Stimulated activated CD8-positive, alpha-beta memory T cell treated with anti-CD3 and anti-CD28 coated beads, Interleukin-12 subunit alpha, Interleukin-12 subunit beta, amount 100 ng/mL, for 24 hours (primary cell): ENCODE results near the gene ZNF550.
A peak's percentile ranks its signal among the peaks of the same experiment; 100 is the strongest.

Experiments
- DNase-seq: peaks from one replicate; pipeline ENCODE4 v3.0.0-alpha.2; 2020; ENCODE audit errors: extremely low read depth

The ZNF550 gene

DNA sequence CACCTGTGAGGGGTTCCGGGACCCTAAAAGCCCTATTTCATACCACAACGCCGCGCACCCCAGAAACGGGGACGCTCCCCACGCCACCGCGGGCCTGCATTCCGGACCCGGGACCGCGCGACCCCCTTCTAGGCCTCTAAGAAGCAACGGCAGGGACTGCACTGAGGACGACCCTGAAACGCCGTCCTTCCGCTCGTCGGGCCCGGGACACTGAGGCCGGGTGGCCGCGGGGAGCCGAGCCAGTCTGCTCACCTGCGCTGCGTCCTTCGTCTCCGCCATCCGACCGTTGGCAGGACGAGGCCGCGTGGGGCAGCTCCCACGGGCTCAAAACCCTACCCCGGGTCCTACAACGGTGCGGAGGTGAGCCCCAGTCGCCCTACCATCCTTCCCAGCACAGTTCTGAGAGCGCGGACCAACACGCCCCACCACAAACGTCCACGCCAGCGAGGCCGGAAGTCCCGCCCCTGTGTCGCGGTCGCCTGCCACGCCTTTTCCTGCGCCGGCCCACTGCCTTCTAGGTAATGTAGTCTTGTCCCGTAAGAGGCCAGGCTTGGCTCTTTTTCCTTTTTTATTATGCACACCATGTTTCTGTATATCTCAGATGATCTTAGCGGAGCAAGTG is at the start of gene ZNF550:
Gene ZNF550 (minus strand): TSS at position 460 of the 622 bp plus-strand sequence. CDS start 181 bp downstream, at position 279.
- peak; percentile 70 for DNase-seq

DNA sequence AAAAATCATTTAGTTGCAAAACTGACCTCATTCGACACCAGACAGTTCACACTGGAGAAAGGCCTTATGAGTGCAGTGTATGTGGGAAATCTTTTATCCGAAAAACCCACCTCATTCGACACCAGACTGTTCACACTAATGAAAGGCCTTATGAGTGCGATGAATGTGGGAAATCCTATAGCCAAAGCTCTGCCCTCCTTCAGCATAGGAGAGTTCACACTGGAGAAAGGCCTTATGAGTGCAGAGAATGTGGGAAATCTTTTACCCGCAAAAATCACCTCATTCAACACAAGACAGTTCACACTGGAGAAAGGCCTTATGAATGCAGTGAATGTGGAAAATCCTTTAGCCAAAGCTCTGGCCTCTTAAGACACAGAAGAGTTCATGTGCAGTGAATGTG is 47.3 kb upstream of the ZNF550 start:
- no peak for DNase-seq

DNA sequence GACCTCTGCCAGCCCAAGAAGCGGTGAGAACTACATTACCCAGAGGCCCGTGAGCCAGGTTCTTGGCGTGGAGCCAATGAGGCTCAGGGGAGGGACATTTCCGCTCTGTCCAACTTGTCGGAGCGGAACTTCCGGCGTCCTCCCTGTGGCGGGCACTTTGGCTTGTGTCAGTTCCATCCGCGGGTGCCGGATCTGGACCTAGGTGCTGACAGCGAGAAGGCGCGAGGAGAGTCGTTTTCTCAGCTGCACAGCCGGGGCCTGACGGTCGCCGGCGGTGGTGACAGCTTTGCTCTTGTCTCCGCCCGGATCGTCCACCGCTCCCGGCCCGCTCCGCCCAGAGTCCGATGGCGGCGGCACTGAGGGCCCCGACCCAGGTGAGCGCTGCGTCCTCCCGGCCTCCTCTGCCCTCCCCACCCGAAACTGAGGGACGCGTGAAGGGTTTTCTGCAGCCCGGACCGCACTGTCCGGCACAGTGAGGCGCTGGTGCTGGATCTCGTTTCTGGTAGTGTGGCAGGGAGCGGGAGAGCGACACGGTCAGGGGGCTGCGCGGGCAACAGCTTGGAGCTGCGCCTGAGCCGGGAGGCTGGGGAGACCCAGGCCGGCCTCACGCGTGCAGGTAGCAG is 40.2 kb upstream of the ZNF550 start, which contains the start of gene ZNF530:
Gene ZNF530 (plus strand): TSS at position 125 of the 623 bp plus-strand sequence. CDS start 4,461 bp downstream, outside the sequence.
- DNase-seq = peak; percentile 74

DNA sequence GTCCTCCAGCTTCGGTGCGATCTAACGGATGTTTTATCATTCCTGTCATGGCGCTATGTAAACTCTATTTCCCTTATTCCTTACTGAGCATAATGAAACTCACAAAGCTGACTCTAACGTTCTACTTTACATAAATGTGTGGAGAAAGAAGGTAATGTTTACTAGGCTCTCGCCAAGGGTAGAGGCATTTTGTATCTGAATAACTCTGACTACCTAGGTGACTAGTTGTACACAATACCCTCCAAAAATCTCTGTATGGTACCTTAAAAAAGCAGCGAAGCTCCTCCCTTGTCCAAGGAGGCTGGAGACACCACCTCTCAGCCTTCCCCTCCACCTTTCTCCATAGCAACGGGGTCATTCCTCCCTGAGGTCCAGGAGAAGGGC is 39.7 kb upstream of the ZNF550 start:
- no peak for DNase-seq

DNA sequence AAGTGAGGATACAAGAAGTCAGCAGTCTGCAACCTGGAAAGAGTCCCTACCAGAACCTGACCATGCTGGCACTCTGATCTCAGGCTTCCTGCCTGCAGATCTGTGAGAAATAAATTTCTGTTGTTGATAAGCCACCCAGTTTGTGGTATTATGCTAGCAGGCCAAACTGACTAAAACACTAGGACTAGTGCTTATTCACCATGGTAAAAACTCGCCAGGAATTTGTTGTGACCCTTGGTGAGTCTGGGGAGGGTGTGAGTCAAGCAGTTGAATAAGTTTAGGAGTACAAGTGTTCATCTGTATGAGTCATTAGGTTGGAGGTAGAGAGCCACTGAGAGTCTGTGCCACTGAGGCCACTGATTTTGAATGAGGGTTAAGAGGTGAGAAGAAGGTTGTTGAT is 27.9 kb upstream of the ZNF550 start:
- no peak for DNase-seq

DNA sequence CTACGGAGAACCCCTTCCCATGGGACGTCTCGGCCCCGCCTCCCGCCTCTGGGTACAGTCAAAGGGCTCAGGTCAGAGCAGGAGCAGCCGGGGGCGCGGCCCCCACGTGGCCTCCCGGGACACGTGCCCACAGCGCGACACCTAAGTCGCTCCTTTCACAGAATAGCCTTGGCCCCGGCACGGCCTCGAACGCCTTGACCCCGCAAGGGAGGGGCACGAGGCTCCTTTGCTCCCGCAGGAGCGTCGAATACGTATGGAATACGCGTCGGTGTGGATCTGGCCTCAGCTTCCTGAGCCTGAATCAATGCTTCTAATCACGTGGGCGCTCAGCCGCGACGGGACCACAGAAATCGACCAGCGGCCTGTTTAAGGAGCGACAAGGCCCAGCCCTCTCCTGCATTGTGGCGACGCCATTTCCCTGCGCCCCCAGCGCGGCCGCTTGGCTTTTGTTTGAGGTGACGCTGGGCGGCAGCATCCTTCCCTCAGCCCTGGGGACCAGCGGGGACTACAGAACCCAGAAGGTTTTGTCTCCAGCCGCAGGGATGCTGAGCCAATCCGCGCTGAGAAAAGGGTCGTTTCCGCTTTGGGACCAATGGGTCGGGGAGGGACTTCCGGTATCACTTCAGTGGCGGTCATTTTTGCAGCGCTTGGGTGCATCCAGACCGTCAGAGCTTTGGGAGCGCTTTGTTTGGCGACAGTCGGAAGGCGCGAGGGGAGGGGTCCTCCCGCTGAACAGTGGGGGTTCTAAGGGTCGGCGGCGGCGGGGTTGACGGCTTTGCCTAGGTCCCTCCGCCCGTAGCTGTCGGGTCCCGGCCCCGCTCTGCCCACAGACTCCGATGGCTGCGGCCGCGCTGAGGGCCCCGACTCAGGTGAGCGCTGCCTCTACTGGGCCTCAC is 24.1 kb upstream of the ZNF550 start, which contains the start of gene ZIK1:
Gene ZIK1 (plus strand): TSS at position 625 of the 896 bp plus-strand sequence. CDS start 212 bp downstream, at position 837.
- DNase-seq = peak; percentile 70

DNA sequence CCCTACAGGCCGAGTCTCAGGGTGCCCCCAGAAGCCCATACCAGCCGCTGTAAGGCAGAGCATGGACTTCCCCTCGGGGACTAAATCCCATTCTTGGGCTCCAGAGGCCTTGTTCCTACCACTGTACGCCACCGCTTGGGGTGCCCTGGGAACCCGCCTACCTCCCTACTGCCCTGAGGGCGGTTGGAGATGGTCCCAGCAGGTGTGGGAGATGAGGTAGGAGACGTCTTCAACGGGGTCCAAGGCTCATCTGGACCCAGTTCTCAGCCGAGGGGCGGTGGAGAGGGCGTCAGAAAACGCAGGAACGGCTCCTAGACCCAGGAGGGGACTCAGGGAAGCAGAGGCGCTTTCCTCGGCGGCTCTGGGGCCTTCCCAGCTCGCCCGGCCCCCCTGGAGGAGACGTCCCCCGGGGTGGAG is 23.4 kb upstream of the ZNF550 start:
- no peak for DNase-seq

DNA sequence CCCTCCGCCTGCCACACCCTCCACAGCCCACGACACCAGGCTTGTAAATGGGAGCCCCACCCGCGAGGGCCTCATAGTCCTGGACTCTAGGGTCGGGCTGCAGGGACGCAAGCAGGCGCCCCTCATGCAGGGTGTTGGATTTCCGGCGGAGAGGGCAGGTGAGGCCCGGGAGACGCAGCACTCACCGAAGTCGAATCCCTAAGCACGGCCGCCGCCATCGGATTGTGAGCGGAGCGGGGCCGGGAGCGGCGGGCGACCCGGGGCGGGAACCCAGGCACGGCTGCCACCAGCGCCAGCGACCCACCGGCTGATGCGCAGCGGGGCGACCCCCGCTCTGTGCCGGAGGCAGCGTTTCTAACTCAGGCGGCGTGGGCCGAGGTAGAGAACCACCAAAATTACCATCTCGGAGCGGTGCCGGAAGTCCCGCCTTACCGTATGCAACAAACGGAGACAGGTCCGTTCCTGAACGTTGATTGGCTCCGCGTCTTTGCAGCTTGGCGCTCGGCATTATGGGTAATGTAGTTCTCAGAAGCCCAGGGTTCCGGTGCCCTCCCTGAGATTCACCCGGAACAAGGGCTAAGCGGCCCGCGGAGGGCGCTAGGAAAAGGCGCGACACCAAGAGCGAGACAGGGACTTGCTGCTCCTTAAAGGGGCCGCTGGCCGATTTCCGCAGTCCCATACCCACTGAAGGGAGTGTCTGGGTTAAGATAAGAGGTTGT is 19.0 kb upstream of the ZNF550 start, which contains the start of gene ZNF416:
Gene ZNF416 (minus strand): TSS at position 425 of the 719 bp plus-strand sequence. CDS start 207 bp downstream, at position 218.
- peak; percentile 88 for DNase-seq

DNA sequence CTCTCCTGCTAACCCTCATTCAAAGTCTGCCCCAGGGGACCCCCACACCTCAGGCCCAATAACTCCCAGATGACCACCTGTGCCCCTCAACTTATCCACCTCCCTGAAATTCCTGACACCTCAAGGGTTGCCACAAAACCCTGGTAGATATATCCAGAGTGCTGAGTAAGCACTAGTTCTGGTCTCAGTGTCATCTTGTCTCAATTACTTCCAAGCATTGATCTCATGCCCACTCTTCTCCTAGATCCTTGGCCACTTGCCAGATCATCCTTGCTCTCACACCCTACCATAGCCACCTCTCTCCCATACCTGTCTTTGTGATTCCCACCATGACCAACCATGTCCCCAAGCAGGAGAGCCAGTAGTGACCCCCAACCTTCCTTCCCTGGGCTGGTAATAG is 17.0 kb upstream of the ZNF550 start:
- no peak for DNase-seq

DNA sequence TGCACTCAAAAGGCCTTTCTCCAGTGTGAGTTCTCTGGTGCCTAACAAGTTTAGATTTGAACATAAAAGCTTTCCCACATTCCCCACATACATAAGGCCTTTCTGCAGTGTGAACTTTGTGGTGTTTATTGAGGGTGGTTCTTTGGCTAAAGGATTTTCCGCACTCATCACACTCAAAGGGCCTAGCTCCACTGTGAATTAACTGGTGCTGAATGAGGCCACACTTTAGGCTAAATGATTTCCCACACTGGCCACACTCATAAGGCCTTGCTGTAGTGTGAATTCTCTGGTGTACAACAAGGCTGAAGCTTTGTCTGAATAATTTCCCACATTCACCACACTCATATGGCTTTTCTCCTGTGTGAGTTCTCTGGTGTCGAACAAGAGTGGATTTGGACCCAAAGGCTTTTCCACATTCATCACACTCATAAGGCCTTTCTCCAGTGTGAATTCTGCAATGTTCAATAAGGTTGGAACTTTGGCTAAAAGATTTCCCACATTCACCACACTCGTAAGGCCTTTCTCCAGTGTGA is 12.8 kb upstream of the ZNF550 start:
- DNase-seq = no peak

DNA sequence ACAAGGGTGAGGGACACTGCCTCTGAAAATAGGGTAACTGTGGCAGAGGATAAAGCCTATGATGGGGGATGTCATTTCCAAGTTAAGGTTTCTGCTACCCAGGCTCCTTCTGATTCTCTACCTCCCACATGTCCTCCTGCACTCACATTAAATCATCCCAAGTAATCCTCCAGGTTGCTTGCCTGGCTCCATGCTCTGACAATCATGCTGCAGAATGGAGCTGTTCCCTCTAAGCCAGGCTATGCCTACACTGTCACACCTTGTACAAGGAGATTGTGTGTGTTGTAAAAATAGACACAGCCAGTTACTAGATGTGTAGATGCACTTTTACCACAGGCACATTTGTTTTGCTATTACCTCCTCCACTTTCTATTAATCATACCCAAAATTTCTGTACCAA is 11.0 kb upstream of the ZNF550 start:
- DNase-seq = no peak

DNA sequence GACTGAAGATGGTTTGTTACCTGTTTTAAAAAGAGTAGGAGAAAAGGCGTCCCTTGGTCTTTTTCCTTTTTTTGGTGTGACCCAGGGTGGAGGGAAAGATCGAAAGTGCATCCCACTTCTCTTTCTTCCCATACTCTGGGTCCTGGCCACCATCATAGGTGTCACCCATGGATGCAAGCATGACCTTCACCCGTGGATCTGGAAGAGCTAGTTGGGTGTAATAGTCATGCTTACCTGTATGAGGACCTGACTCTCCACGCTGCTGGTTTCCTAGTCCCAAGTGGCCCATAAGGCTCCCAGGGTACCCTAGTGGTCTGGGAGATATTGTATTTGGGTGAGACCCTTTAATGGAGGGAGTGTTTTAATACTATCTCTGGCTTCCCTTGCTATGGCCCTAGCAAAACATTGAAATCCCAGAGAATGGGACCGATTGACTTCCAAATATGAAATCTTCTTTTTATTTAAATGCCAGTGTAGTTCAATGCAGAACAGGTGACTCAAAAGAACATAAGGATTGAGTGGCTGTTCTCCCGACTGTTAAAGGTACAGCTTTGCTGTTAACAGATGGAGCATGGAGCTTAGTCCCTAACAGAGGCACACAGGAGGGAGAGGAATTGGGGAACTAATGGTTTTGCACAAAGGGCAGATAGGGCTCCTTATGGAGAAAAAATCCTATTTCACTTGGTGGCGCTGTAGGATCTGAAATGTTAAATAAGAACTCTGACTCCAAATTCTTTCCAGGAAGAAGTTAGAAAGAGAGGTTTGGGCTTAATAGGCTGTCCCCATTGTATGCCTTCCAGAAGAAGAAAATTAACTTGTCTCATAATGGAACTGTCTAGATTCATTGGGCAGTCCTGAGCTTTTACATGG is 7.0 kb upstream of the ZNF550 start:
- no peak for DNase-seq

DNA sequence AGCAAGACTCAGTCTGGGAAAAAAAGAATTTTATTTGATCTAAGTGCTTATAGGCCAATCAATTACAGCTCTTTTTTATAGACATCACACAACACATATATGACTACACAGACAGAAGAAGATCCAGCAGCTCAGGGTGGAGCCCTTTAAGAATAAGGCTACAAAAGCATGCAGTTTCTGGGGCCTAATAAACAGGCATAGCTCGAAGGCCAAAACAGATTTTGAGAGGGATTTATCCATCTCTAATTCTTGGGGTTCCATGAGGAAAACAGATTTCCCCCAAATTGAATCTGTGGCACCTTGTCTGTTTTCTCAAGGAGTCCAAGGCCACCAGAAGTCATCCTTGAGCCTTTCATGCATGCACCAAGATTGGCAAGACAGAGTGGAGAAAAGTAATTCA is 3.9 kb upstream of the ZNF550 start:
- no peak for DNase-seq

DNA sequence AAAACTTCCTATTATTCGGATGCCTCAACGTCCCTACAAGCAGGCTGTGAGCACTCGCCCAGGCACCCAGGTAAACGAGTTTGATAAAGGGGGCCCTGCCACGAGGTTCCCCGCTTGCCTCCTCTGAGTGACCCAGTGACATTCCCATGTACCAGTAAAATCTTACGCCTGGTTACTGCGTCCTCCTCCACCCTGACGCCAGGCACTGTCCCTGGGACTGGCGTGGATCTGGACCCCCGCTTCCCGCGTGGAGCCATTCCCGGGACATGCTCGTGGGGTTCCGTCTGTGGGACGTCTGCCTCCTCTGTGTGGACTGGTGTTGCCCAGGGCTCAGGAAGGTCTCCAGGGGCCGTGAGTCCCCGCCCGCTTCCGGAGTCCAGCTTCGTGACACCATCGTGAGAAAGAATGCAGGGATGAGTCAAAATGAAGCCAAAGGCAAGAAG is 407 bp upstream of the ZNF550 start:
- DNase-seq = no peak

DNA sequence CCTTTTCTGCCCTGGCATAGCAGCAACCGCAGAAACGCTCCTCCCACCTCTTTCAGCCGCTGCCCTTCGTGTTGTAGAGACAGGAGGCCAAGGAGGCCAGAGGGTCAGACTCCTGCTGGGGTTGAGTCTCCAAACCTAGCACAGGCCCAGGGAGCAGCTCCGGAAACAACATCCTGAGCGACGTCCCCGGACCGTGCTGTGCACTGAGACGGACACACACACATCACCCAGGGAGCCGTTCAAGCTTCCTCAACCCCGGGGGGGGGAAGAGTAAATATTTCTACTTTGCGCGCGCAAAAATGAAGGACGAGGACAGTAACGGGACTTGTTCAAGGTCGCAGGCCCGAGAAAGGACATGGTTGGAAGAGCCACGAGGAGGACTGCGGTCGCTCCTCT is 657 bp downstream of the ZNF550 start:
- DNase-seq = no peak

DNA sequence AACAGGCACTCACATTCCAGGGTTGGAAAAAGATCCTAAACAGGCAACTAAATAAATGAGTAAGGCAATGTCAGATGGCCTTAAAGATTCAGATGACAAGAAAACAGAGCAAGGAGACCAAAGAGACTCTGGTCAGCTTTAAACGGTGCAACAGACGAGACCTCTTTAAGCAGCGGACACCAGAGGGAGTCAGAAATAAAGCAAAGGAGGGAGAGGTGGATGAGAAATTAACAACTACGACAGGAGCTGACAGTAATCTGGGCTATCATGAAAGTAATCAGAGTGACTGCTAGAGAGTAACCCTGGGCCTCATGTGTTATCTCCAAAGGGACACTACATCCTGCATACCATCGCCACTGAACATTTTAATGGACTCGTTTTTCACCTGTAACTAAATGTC is 1.1 kb downstream of the ZNF550 start:
- no peak for DNase-seq

DNA sequence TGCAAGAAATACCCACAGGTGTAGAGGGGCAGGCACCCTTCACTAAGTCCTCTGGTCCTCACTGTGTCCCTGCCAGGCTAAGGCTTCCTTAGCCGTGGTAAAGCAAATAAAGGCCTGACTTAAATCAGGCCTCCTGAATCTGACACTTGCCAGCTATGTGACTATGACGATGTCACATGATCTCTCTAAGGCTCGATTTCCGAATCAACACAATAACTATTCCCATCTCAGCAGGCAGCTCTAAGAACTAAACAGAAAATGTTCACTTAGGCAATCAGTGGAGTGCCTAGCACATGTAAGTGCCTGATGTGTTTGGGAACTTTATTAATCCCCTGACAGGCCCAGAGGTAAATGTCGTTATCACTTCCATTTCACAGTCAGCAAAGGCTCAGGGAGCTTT is 2.0 kb downstream of the ZNF550 start:
- no peak for DNase-seq

DNA sequence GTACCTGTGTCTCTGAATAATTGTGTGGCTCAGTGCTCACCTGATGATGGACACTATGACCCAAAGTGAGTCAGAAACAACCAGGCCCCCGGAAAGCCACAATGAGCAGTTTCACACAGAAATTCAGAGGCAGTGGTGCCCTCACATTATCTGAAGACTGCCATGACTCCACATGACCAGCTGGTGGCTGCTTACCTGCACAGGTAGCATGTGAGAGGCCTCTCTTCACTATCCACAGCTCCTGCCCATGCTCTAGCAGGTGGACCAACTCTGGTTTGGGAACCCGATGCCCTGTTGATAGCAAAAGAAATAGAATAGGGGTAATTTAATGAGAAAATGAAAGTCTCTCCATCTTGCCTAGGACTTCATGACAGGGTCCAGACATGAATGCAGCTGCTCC is 7.2 kb downstream of the ZNF550 start:
- DNase-seq = no peak

DNA sequence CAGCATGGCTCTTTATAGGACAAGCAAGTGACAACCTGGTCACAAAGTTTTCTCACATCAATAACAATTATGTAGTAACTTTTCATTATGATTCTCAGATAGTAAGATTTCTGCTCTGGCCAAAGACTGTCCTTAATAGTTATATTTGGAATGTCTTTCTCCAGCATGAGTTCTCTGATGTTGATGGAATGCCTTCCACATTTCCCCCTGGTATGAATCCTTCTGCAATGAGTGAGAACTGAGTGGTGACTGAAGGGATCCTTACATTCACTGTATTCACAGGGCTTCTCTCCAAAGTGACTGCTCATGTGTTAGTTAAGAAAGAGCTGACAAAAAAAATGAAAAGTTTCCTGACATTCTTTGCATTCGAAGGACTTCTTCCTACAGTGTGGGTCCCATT is 13.2 kb downstream of the ZNF550 start:
- no peak for DNase-seq

DNA sequence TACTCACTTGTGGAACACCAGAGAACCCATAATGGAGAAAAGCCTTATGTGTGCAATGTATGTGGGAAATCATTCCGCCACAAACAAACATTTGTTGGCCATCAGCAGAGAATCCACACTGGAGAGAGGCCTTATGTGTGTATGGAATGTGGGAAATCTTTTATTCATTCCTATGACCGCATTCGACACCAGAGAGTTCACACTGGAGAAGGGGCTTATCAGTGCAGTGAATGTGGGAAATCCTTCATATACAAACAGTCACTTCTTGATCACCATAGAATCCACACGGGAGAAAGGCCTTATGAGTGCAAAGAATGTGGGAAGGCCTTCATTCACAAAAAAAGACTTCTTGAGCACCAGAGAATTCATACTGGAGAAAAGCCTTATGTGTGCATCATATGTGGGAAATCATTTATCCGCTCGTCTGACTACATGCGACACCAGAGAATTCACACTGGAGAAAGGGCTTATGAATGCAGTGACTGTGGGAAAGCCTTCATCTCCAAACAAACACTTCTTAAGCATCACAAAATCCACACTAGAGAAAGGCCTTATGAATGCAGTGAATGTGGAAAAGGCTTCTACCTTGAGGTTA is 21.6 kb downstream of the ZNF550 start:
- DNase-seq = no peak
